ENCODE data around the gene TREML1.
"Not testable (repeated sequence)": the region's sequence is repeated elsewhere in the genome, so short reads cannot be mapped to it uniquely, and the experiment has no call there.

The TREML1 gene

GRCh38 chr6:41136911-41137310 is 17.2 kb downstream of the TREML1 start:
- DNase-seq, result no peak

GRCh38 chr6:41135062-41135832 is 18.9 kb downstream of the TREML1 start:
- DNase-seq, result no peak

GRCh38 chr6:41132254-41132653 is 21.9 kb downstream of the TREML1 start:
- DNase-seq, result no peak

GRCh38 chr6:41125282-41125681 is 28.9 kb downstream of the TREML1 start:
- no peak for DNase-seq

- no peak for DNase-seq
These were observed 31.2 kb downstream of the TREML1 start for GRCh38 chr6:41122918-41123317.

- DNase-seq, result no peak
These were observed 31.8 kb downstream of the TREML1 start for GRCh38 chr6:41122373-41122772.

GRCh38 chr6:41120058-41120457 is 34.1 kb downstream of the TREML1 start:
- no peak for DNase-seq

GRCh38 chr6:41119508-41119907 is 34.6 kb downstream of the TREML1 start:
- no peak for DNase-seq

- DNase-seq, result not testable (repeated sequence)
These were observed 39.1 kb downstream of the TREML1 start for GRCh38 chr6:41115027-41115426.

GRCh38 chr6:41111017-41111416 is 43.1 kb downstream of the TREML1 start:
- DNase-seq, result no peak

- DNase-seq, result no peak
These were observed 50.3 kb downstream of the TREML1 start for GRCh38 chr6:41103847-41104246.

- no peak for DNase-seq
These were observed 53.3 kb downstream of the TREML1 start for GRCh38 chr6:41100871-41101287.

Data from 8988T (cell line).